ENCODE data around the gene POP7.

Gene POP7

DNA sequence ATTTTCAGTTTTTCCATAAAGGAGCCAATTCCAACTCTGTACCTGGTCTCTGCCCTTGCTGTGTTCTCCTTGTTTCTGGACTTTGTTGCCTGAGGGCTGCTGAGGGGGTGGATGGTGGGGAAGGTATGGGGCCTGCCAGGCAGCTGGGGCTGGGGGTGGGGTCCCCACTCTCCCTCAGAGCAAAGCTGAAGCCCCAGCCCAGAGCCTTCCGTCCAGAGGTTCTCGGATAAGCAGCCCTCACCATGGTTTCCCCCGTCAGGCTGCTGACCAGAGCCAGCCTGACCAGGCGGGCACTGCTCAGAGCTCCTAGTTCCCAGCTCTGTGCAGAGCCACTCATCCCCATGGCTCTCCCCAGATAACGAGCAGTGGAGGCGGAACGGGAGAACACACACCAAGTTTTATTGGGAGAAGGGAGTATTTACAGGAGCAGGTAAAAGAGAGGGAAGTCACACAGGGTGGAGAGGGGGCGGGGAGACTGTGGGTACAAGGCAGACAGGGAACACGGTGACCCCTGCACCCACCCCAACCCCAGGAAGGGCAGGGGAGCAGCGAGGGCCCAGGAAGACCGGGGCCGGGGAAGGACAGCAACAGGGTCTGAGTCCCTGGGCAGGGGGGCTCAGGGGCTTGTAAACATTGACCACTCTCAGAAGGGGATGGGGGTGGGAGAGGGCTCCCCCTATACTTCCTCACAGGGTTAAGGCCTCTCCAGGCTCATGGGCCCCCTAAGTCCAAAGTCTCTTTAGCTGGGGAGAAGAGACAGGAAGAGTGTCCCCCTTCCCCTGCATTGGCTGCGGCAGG lies 26.6 kb upstream of the POP7 start:
- no peak for DNase-seq (ENCODE audit: low read depth)

DNA sequence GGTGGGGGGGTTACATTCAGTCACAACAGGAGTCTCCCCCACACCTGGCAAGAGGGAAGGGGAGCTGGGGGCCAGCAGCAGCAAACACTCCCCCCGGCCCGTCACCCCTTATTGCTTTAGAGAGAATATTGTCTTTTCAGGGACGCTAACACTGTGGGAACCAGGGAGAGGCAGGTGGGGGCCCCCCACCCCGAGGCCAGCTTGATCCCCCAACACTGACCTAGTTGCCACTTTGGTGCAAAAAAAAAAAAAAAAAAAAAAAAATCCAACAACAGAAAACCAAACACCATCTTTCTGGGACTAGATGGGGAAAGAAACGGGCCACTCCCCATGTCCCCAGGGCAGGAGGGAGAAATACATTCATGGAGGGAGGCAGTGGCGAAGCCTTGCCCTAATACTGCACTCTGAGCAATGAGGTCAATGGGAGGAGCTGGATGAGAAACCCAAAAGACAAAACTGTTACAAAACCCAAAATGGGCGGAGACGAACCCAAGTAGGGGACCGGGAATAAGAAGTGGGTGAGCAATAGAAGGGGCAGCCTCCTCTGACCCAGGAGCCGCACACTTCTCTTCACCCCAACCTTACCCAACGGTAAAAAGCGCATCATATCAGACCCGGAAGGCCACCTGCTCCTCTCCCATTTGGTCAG lies 25.9 kb upstream of the POP7 start:
- DNase-seq (ENCODE audit: low read depth), result no peak

DNA sequence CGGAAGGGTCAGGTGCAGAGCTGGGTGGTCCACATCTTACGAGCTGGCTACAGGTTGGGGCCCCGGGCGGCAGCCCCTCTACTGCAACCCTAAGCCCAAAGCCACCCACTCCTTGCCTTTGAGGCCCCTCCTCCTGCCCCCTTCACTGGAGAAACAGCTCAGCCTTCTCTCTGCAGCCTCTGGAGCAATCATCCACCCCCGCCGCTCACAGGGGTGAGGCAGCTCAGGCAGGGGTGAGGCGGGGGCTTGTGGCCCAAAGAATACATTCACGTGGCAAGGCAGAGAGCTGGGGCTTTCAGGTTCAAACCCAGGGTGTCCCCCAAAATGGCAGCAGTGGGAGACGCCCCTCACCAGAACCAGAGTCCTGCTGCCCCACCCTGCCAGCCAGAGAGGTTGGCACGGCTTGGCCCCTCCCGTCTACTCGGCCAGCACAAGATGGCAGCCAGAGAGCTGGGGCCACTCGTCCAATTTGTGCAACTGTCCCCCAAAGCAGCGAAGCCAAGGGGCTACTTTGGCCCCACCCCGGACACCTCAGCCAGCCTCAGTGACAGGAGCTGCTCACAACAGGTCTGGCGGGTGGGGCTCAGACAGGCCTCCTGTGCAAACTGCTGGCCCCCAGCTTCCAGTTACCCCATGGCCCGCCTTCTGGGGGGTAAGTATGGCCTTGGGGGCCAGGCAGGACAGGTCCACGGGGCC lies 25.2 kb upstream of the POP7 start:
- DNase-seq (ENCODE audit: low read depth), result no peak

DNA sequence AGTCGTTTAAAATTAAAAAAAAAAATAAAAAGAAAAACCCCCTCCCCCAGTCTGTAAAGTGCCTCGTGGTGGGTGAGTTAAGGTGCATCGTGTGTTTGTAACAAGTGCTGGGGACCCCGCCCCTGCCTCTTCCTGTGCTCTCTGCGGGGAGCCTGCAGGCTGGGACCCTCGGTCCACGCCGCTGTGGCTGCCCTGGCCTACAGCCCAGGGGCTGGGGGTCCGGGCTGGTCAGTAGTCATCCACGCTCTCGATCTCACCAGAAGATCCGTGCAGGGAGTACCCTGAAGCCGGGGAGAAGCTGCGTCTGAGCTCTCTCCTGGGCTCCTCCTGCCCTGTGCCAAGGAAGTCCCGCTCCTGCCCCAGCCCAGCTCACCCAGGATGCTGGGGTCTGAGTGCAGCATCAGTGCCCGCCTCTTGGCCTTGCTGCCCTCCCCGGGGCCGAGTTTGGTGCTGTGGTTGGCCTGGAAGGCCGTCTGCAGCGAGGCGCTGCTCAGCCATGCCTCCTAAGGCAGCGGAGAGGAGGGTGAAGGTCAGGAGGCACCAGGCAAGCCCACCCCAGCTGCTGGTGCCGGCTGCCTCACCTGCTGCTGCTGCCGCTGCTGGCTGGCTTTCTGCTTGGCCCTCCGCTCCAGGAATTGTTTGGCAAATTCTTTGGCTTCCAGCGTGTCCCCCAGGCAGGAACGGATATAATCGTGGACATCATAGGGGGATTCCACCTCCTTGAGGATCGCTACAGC lies 24.3 kb upstream of the POP7 start:
- no peak for DNase-seq (ENCODE audit: low read depth)

DNA sequence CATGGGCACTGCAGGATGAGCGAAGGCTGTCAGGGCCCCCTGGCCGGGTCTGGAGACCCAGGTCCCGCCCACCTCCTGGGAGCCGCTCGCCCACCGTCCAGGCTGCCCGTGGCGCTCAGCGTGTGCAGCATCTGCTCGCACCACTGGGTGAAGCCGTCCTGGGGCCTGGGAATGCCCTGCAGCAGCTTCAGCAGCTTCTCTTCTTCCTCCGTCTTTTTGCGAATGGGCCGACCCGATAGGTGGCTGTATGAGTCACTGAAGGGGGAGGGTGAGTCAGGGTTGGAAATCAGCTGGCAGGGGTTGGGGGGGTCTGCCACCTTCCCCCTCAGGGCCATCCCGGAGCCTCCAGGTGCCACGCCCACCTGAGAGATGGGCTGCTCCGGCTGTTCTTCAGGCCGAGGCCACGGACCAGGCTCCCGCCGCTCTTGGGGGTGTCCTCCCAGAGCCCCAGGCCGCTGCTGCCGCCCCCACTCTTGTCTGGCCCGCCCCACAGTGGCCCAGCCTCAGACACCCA lies 23.6 kb upstream of the POP7 start:
- no peak for DNase-seq (ENCODE audit: low read depth)

DNA sequence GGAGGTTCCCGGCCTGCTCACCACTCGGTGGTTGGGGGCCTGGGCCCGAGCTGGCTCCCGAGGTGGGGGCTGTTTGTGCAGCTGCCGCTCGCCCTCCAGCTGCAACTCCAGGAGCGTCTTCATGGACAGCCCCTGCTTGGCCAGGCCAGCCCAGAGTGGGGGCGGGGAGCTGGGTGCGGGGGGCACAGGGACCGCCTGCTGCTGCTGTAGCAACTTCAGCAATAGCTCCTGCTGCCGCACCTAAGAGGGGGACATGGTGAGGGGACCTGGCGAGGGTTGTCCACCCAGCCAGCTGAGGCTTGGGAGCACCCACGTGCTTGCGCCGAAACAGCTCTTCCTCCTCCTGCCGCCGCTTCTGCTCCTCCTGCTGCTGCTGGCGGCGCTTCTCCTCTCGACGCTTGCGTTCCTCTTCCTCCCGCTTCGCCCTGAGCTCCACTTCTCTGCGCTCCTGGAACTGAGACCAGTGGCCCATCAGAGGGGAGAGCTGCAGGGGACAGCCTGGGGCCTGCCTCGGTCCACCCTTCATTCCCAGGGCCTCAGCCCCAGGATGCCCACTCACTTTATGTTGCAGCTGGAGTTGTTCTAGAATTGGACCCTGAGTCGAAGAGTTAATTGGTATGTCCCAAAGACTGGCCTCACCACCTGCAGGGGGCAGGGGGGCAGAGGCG lies 22.8 kb upstream of the POP7 start:
- no peak for DNase-seq (ENCODE audit: low read depth)

DNA sequence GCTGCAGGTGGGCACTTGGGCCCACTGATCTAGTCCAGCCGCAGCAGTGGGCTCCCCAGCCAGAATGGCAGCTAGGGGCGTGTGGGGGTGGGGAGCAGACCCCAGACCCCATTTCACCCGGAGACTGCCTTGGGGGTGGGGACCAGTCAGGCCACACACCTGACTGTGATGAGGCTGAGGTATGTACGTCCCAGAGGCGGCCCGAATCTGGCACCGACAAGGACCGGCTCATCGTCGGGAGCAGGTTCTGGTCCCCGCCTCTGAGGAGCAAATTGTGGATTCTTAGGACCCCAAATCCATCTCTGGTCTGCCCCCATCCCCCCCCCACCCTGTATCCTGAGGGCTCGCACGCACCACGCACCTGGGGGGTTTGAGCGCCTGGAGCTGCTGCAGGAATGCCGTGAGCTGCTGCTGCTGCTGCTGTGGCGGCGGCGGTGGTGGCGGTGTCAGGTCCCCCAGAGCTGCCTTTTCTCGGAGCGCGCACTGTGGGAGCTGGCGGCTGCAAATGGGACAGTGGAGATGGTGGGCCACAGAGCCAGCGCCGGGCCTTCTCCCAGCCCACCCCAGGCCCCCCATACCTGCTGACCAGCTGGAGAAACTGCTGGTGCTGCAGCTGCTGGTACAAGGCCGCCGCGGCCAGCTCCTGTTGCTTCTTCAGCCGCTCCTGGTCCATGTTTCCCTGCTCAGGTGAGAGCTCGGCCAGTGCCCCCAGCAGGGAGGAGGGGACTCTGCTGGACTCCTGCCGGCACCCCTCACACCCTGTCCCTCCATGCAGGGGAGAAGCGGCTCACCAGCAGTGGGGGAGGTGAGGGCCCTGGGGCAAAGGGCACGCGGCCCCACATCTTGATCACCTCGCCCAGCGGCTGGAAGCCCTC lies 22.0 kb upstream of the POP7 start:
- no peak for DNase-seq (ENCODE audit: low read depth)

DNA sequence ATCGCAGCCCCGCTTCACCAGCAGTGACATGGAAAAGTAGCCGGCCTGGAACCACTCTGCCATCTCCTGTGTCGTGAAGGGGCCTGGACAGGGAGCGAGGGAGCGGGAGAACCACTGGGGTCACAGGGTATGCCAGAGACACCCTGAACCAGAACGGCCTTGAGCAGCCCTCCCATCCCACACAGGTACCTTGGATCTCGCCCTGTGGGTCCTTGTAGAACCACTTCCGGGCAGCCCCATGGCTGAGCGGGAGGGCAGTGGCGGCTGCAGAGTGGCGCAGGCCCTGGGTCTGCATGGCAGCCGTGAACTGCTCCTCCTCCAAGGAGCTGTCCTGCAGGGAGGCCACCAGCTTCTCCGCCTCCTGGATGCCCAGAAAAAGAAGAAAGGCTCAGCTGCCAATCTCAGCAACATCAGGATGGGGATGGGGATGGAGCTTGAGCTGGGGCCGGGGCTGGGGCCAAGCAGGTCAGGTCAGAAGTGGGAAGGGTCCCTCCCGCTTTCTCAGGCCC lies 21.3 kb upstream of the POP7 start:
- no peak for DNase-seq (ENCODE audit: low read depth)

DNA sequence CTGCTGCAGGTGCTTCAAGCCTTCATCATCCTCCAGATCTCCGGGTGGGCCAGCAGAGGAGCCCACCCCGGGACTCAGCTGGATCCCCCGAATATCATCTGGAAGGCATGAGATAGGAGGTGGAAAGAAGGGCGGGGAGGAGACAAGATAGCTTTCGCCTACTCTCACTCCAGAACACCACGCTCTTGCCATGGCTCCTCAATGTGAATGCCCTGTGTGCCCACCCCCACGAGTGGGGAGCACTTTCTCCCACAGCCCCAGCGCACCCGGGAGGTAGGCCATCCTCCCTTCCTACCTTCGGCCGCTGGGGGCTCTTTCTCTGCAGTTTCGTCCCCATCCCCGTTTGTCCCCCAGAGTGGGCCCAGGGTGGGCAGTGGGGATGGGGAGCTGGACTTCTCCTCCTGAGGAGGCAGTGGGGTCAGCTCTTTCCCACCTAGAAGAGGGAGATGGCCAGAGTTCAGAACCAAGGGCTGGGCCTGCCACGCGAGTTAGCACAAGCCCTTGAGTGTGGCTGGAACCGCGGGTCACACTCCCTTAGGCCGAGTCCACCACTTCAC lies 20.8 kb upstream of the POP7 start:
- no peak for DNase-seq (ENCODE audit: low read depth)

DNA sequence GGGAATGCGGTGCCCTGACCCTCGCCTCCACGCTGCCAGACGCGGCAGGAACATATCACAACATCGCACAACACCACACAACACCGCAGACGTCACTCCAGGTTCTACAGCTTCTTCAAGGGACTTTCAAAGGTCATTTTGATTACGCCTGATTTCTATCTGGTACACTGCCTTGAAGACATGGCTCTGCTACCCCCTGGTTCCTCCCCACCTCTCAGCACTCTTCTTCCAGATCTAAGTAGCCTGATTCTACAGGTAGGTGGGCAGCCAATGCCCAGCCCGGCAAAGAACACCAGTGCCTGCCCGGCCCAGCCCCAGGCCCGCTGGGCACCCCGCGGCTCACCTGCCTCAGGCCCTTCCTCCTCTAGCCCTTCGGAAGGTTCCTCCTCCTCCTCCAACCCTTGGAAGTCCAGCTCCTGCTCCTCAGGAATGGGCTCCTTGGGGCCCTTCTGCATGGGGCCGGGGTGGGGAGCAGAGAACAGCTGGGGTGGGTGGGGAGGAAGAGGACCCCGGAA lies 20.2 kb upstream of the POP7 start:
- DNase-seq (ENCODE audit: low read depth), result no peak

DNA sequence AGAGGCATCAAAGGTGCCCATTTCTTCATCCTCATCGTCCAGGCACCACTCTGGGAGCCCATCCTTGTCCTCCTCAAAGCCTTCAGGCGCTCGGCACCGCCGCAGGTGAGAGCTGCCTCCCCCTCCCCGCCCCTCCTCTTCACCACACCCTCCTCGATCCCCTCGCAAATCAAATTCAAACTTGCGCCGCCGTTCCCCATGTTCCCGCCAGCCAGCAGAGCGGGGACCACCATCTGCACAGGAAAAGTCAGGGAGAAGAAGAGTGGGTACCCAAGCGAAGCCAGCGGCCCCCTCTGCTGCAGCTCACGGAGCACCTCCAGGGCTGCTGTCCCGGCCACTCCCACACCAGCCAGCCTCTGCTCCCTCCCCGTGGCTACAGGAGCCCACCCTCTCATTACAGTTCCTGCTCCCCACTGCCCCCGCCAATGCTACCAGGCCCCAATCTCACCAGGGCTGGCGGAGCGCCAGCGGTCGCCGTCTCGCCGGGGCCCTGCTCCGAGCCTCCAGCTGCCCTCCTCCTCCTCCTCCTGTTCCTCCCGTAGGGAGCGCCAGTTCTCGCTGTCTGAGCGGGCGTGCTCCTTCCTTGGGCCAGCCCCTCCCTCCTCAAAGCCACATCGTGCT lies 19.6 kb upstream of the POP7 start:
- no peak for DNase-seq (ENCODE audit: low read depth)

DNA sequence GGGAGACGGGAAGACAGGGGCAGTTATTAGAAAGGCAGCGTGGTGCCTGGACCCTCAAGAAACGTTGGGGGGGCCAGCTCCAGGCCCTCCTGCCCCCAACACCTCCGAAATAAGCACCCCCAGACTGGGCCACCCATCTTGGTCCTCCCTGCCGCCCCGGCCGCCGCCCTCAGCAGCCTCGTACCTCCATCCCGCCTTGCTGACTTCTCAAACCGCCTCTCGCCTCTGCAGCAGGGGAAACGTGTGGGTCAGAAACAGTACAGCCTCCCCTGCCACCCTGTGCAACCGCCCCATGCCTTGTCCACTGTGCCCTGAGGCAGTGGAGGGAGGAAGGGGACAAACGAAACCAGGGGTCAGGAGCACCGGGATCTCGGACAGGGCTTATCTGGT lies 19.1 kb upstream of the POP7 start:
- no peak for DNase-seq (ENCODE audit: low read depth)

DNA sequence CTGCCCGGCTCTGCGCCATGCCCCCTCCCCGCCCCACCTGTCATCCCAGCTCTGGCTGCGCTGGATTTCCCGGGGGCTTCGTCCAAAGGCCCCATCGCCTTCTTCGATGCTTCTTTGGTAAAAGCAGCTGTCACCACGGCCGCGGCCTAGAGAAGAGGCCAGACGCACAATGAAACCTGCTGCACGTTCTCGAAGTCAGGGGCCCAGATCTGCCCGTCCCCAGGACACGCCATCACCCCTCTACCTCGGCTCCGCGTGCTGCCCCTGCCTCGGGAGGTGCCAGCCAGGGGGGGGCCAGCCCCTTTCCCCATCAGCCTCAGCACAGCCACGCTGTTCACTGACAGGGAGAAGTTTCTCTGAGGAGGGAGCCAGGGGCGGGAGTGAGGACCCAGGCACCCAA lies 18.7 kb upstream of the POP7 start:
- no peak for DNase-seq (ENCODE audit: low read depth)

DNA sequence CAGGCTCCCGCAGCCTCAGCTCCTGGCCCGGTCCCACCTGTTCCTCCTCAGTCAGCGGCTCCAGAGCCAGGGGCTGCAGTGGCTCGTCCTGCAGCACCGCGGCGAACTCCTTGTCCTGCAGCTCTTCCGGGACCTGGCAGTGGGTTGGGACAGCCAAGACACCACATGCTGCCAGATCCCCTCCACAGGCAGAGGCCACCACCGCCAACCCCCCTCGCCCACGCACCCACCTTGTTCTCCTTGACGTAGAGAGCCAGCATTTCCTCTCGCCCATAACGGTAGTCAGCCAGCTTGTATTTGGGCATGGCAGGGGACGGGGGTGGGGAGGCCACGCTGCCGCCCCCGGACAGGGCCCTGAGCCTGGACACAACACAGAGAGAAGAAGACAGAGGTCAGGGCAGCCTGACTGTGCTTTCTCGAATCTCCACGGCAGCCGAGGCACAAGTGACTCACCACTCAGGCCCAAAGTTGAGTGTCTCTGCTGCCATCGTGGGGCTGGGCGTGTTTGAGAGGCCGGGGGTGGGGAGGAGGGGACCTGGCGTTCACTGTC lies 18.1 kb upstream of the POP7 start:
- DNase-seq (ENCODE audit: low read depth), result no peak

DNA sequence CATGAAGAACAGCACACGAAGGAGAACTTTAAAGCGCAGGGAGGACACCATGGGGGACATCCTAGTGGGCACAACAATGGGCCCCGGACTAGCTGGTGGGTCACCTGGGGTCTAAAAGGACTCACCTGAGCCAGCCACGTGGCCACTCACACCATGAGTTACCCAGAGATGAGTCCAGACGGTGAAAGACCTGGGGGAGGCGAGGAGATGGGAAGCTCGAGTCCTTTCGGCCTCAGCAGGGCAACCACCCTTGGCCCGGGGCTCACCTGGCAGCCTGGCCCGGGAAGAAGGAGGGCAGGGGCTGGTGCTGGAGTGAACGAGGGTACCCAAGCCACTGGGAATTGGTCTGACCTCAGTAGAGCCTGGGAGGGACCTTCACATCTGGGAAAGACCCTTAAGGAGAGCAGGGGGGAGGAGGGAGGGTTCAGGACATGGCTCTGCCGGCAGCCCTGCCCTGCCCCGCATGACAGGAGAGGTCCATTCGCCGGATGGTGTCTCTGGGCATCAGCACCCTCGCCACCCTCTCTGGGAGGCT lies 17.5 kb upstream of the POP7 start:
- no peak for DNase-seq (ENCODE audit: low read depth)

DNA sequence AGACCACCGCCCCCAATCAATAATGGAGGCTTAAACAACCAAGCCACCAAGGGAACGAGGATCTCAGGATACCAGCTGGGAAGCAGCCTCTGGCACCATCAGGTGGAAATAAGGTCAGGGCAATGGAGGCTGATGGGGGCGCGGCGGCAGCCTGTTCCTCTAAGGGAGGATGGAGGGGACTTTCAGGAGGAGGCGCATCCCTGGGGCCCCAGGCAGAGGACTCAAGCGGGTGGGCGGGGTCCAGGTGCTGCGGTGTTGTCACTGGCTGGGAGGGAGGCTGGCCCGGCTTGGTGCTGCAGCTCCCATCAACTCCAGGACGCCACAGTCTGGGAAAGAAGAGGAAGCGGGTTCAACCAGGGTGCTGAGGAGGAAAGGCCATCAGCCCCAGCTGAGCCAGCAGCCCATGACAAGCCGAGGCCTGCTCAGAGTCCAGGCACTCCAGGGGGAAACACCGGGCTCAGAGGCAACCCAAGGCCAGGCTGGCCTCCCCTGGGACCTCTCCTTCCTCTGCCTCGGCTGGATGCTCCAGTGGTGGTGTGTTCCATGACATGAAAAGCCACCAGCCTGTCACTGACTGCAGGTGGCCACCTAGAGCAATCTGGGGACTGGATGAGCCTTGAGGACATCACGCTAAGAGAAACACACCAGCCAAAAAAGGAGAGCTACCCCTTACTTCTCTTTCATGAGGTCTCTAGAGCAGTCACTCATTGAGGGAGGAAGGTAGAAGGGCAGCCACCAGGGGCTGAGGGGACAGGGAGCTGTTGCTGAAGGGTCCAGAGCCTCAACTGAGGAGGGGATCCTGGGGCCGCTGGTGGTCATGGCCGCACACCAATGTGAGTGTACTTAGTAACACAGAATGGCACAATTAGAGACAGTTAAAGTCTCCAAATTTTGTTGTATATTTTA lies 16.4 kb upstream of the POP7 start:
- no peak for DNase-seq (ENCODE audit: low read depth)

DNA sequence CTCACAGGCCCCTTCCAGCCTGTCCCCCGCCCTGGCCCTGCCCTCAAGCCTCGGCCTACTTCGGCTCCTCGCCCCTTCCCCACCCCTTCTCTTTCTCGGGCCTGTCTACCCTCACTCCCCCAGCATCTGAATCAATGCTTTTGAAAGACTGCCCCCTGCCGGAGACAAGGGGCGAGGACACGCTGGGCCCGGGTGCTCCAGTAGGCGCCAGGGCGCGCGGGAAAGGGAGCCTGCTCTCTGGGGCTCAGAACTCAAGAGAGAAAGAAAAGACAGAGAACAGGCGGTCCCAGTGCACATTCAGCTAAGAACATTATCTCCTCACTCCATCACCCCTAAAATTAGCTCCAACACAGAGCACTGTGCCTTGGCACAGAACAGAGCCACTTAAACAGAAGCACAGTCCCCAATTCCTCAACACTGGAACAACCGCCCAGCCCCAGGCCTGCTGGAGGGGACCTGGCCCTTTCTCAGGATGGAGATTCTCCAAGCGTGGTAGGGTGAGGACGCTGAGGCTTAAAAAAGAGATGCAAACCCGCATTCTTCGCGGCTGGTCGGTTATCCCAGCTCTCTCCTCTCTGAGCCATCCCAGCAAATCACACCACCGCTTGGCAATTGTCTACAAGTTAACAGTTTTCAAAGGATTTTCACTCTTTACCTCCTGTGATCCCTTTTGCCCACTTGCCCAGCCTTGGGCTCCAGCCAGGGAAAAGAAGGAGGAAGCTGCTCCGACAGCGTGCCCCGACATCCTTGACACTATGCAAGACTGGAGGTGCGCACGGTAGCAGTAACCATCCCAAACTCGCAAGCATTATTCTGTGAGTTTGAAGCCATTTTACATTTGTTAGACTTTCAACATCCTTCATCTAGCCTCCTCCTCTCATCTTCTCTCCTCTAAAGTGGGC lies 14.0 kb upstream of the POP7 start:
- DNase-seq (ENCODE audit: low read depth), result no peak
